ENCODE results near the gene INTS6.

DNA sequence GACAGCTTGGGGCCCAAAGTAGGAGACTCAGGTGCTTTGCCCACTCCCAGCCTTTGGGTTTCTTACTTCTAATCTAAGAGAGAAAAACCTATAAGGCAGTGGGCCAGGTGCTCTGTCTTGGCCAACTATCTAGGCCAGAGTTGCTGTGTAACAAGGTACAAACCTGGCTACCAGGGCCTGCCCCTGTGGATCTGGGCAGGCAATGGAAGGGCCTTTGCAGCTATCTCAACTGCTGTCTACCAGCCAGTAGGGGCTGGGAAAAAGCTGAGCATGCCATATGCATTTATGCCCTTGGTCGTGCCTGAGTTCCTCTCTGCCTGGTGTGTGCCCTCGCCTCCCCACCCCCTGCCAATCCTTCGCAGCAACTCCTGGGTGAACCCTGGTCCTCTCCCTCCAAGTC lies 130.0 kb downstream of the INTS6 start:
- TF ChIP-seq EP300 (IDR thresholded peaks at IDR 0.05) = no peak
- no peak for TF ChIP-seq CTCF (IDR thresholded peaks at IDR 0.05)
- TF ChIP-seq POLR2A (IDR thresholded peaks at IDR 0.05) = no peak
- TF ChIP-seq POLR2AphosphoS5 (IDR thresholded peaks at IDR 0.05) = no peak
